A549 treated with ZK216348 at 1 μM for 4 hours (cell line): ENCODE measurements around the gene POTEH. TPM values are rescaled to one million over a fixed set of nuclear protein-coding genes. Genes with fewer than 3 reads are reported as not detected.

Source experiments
- total RNA-seq: library from RNA; stranded (reverse); fragments of 200-300 nt; extraction: Qiagen RNA extraction; gene quantifications from 5 replicates; pipeline ENCODE4 v1.2.3, GENCODE V29; 2022; ENCODE audit warnings: low read depth

POTEH gene
- not detected in 5 replicates for total RNA-seq

GRCh38 chr22:15689749-15690125 is at the start of gene POTEH:
Gene POTEH (plus strand): TSS chr22:15690026. CDS start chr22:15690078, 52 bp downstream.

Other genes starting within 250 kb of the POTEH start
- gene OR11H1, start 161.8 kb upstream of the POTEH start, total RNA-seq = not detected in 5 replicates